Karpas-422 (cell line): ENCODE measurements around the gene CD40LG. TPM values are rescaled to one million over a fixed set of nuclear protein-coding genes. Genes with fewer than 3 reads are reported as not detected.

Source experiments
- DNase-seq: peaks from one replicate; pipeline ENCODE4 v3.0.0-alpha.2; 2015
- H2AFZ ChIP-seq: fragments of 200-600 bp; sonication (generic); 2 replicates; pipeline ENCODE4 v1.6.1; 2014; ENCODE audit warnings: antibody characterized with exemption, low read length, mixed read lengths
- H3K27ac ChIP-seq: fragments of 200-600 bp; sonication (generic); 2 replicates; pipeline ENCODE4 v1.5.1; 2014; ENCODE audit warnings: mild to moderate bottlenecking, low read length, moderate library complexity
- H3K27me3 ChIP-seq: fragments of 200-600 bp; sonication (generic); 2 replicates; pipeline ENCODE4 v1.6.1; 2014; ENCODE audit warnings: low read length, mixed read lengths
- H3K36me3 ChIP-seq: fragments of 200-600 bp; sonication (generic); 2 replicates; pipeline ENCODE4 v1.6.1; 2014; ENCODE audit warnings: low read length, mixed read lengths; ENCODE audit not compliant: insufficient read depth
- H3K4me1 ChIP-seq: fragments of 200-600 bp; sonication (generic); 2 replicates; pipeline ENCODE4 v1.6.1; 2014; ENCODE audit warnings: mild to moderate bottlenecking, low read length, mixed read lengths
- H3K4me2 ChIP-seq: fragments of 200-600 bp; sonication (generic); 2 replicates; pipeline ENCODE4 v1.6.1; 2014; ENCODE audit warnings: low read length, low read depth, mild to moderate bottlenecking; ENCODE audit not compliant: poor library complexity, severe bottlenecking
- H3K4me3 ChIP-seq: fragments of 200-600 bp; sonication (generic); 2 replicates; pipeline ENCODE4 v1.5.1; 2014; ENCODE audit warnings: mild to moderate bottlenecking, antibody characterized with exemption, low read length, mixed read lengths
- H3K79me2 ChIP-seq: fragments of 200-600 bp; sonication (generic); 2 replicates; pipeline ENCODE4 v1.6.1; 2014; ENCODE audit warnings: mild to moderate bottlenecking, low read length, mixed read lengths
- H3K9ac ChIP-seq: fragments of 200-600 bp; sonication (generic); 2 replicates; pipeline ENCODE4 v1.6.0; 2014; ENCODE audit warnings: low read length
- H3K9me2 ChIP-seq: fragments of 200-600 bp; sonication (generic), shearing (Covaris generic); replicated peaks from 2 replicates; pipeline ENCODE4 v1.6.0; 2014; ENCODE audit warnings: mild to moderate bottlenecking, low read length, moderate library complexity; ENCODE audit not compliant: insufficient read depth
- H3K9me3 ChIP-seq: fragments of 300-700, 200-600 bp; sonication (generic); 2 replicates; pipeline ENCODE4 v1.6.1; 2014; ENCODE audit warnings: low read length, mixed read lengths
- H4K20me1 ChIP-seq: fragments of 200-600 bp; sonication (generic); 2 replicates; pipeline ENCODE4 v1.6.1; 2014; ENCODE audit warnings: mild to moderate bottlenecking, antibody characterized with exemption, low read length, low read depth; ENCODE audit not compliant: insufficient read depth
- total RNA-seq: library from RNA; depleted of rRNA; stranded (reverse); fragments of >200 nt; shearing (Covaris generic); gene quantifications from 2 replicates; pipeline ENCODE4 v1.2.3, GENCODE V29; 2014; ENCODE audit warnings: low replicate concordance

CD40LG gene
- total RNA-seq, 1 experiment from 2014 or later, result not detected

DNA sequence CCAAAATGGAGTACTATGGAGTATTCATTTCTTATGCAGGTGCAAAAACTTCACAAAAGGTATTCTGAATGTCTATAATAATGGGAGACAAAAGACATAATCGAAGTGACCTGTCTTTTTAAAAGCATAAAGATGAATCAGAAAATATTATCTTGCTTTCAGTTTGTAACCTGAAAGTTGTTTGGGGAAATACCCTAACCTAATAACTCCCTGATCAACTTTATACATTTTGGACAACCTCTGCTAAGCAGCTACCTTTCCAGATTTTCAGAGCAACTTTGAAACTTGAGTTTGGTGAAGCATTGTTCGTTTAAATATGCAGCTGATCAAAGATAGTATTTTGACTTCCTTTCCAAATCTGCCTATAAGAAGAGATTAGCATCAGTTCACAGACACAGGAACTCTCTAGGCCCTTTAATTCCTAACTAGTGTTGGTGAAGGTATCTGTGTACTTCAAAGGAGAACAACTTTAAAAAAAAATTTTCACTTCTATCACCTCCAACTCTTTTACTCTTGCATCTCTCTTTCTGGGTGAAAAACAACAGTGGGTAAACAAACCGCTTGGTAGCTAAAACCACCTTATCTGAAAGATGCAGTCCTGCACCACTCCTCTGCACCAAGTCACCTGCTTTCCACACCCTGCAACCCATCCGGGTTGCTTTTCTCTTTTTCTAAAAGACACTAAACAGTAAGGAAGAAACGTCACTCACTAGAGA lies 26.5 kb downstream of the CD40LG start:
- Histone ChIP-seq H3K9me2 (no peaks in the 10 kb centered on the region), H3K4me1 (no peaks in the 10 kb centered on the region), H3K4me3 (no peak overlapping the region), H3K36me3 (no peaks in the 10 kb centered on the region), H3K27me3 (no peaks in the 10 kb centered on the region), H3K9me3 (no peaks in the 10 kb centered on the region), H2AFZ (no peak overlapping the region), H3K9ac (no peak overlapping the region), H3K79me2 (no peaks in the 10 kb centered on the region), H4K20me1 (no peaks in the 10 kb centered on the region), H3K4me2 (no peak overlapping the region), H3K27ac (no peak overlapping the region)
- no peak for DNase-seq

DNA sequence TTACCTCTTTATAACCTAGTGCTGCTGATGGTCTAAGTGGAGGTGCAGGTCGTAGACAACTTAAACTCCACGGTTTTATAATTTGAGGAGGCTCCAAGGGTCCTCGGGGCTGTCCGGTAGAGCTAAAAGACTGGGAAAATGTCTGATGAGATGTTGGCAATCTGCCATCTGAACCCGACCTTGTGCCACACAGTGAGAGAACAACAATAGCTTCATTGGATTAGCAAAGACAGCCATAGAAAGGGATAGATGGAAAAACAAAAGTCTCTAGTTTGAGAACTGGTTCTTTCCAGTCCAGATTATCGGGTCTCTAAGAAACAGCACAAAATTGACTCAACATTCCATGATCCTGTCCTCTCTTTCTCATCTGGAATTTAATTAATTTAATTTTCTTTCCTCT lies 31.6 kb downstream of the CD40LG start:
- Histone ChIP-seq H3K9me3 (no peaks in the 10 kb centered on the region), H3K9ac (no peak overlapping the region), H3K4me1 (no peaks in the 10 kb centered on the region), H4K20me1 (no peaks in the 10 kb centered on the region), H2AFZ (no peak overlapping the region), H3K9me2 (no peaks in the 10 kb centered on the region), H3K27ac (no peak overlapping the region), H3K4me3 (no peak overlapping the region), H3K4me2 (no peak overlapping the region), H3K36me3 (no peaks in the 10 kb centered on the region), H3K27me3 (no peaks in the 10 kb centered on the region), H3K79me2 (no peaks in the 10 kb centered on the region)
- no peak for DNase-seq

DNA sequence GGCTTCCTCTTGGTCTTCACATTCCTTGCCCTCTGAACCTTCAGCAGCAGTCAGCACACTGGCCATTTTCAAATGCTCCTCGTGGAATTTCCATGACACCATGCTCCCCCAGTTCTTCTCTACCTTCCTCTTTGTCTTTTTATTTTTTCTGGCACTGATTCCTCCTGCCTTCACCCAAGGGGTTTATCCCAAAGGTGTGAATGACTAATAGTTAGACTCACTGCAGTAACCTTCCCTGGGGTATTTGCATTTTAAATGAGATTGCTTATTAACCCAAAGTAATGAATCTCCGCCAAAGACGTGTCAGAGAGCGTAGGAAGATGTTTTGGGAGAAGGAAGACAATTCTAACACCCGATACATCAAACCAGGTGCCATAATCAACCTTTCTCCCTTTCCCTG lies 36.2 kb downstream of the CD40LG start:
- no peaks in the 10 kb centered on the region for H3K4me1 ChIP-seq
- H4K20me1 ChIP-seq, result no peaks in the 10 kb centered on the region
- H3K79me2 ChIP-seq, result no peaks in the 10 kb centered on the region
- no peak overlapping the region for H3K9ac ChIP-seq
- H3K9me2 ChIP-seq, result no peaks in the 10 kb centered on the region
- H3K4me2 ChIP-seq, result no peak overlapping the region
- H2AFZ ChIP-seq, result no peak overlapping the region
- no peaks in the 10 kb centered on the region for H3K36me3 ChIP-seq
- no peak for DNase-seq
- no peak overlapping the region for H3K27ac ChIP-seq
- no peaks in the 10 kb centered on the region for H3K27me3 ChIP-seq
- no peaks in the 10 kb centered on the region for H3K9me3 ChIP-seq
- no peak overlapping the region for H3K4me3 ChIP-seq

DNA sequence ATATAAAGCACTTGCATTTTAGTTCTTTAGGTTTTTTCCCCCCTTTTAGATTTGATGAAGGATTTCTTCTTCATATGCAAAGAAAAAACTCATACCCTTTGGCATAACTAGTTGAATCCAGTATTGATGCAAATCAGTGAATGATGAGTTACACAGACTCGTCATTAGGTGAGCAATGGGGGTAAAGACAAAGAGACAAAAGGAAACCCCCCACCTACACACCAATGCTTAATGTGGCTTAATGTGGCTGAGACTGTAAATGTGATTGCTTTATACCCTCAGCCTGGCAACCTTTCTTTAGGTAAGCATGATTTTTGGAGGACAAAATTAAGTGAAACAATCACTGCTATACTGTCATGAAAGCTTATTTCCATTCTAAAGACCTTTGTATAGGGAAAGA lies 39.5 kb downstream of the CD40LG start:
- Histone ChIP-seq H3K36me3 (no peaks in the 10 kb centered on the region), H3K9ac (no peak overlapping the region), H3K9me2 (no peaks in the 10 kb centered on the region), H3K4me3 (no peak overlapping the region), H2AFZ (no peak overlapping the region), H3K9me3 (no peaks in the 10 kb centered on the region), H4K20me1 (no peaks in the 10 kb centered on the region), H3K4me2 (no peak overlapping the region), H3K27me3 (no peaks in the 10 kb centered on the region), H3K27ac (no peak overlapping the region), H3K4me1 (0 out of 2 replicates have a peak, but pooled peaks cover 3% of the 10 kb centered on the region), H3K79me2 (no peaks in the 10 kb centered on the region)
- no peak for DNase-seq

DNA sequence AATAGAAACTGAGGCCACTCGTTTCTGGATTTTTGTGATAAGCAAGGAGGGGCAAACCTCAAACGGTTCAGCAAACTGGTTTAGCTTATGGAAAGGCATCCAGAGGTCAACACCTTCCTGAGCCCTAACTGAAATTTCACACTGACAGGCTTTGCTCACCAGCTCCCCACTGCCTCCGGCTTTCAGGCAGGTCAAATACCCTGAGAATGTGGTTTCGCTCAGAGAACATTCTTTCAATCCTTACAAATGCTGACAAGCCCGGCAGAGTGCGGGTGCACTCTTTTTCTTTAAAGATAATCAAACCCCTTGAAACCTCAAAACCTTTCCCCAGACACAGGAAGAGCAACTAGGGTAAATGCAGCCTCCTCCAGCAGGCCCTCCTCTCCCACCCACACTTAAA lies 41.5 kb downstream of the CD40LG start:
- Histone ChIP-seq H3K4me2 (no peak overlapping the region), H2AFZ (no peak overlapping the region), H3K4me1 (peaks cover 13% of the 10 kb centered on the region), H3K9me2 (no peaks in the 10 kb centered on the region), H3K9ac (no peak overlapping the region), H3K36me3 (no peaks in the 10 kb centered on the region), H3K79me2 (no peaks in the 10 kb centered on the region), H3K4me3 (no peak overlapping the region), H4K20me1 (no peaks in the 10 kb centered on the region), H3K9me3 (no peaks in the 10 kb centered on the region), H3K27me3 (no peaks in the 10 kb centered on the region), H3K27ac (no peak overlapping the region)
- DNase-seq, result no peak

DNA sequence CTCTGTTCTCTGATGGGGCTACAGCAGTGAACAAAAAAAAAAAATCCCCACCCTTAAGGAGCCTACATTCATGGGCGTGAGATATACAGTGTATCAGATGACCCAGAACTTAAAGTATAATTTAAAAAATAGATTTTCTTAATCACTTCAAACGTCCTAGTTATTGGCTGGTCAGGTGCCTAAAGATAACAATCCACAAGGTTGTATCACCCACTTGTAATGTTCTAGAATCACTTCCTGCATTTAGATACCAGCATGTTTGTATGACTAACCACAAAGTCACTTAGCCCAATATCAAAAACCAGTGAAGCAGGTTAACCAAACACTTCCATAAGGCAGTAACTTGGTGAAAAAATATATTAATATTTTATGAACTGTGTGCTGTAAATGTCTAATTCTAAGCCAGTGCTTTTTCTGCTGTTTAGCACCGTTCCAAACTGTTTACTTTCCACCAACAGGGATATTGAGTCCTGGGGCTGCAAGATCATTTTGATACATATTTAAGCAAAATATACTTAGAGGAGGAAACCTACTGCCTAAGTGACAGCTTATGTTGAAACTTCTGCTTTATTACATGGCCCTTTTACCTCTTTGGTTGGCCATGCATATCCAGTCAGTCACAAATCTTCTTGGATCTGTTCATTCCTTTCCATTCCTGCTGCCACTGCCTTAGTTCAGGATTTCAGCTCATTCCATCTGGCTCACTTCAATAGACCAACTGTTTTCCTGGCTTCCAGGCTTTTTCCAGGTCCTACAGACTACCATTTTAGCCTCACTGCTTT lies 43.3 kb downstream of the CD40LG start:
- no peak overlapping the region for H3K9ac ChIP-seq
- peak; percentile 43 for DNase-seq
- no peaks in the 10 kb centered on the region for H3K9me3 ChIP-seq
- no peaks in the 10 kb centered on the region for H3K27me3 ChIP-seq
- no peaks in the 10 kb centered on the region for H3K9me2 ChIP-seq
- no peaks in the 10 kb centered on the region for H4K20me1 ChIP-seq
- no peak overlapping the region for H3K4me3 ChIP-seq
- no peaks in the 10 kb centered on the region for H3K36me3 ChIP-seq
- H2AFZ ChIP-seq, result no peak overlapping the region
- no peak overlapping the region for H3K27ac ChIP-seq
- no peaks in the 10 kb centered on the region for H3K79me2 ChIP-seq
- H3K4me1 ChIP-seq, result peaks cover 25% of the 10 kb centered on the region
- no peak overlapping the region for H3K4me2 ChIP-seq

DNA sequence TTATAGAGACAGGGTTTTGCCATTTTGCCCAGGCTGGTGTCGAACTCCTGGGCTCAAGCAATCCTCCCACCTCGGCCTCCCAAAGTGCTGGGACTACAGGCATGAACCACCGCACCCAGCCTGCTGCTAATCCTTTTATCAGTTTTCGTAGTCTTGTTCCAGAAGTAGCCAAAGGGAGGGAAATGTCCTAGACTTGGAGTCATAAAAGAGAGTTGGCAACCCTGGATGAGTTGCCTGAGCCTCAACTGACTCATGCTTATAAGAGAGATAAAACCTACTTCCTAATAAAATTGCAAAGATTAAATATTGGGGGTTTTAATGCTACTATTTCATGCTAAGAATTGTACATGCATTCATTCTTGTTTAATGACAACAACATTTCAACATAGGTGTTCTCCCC lies 44.3 kb downstream of the CD40LG start:
- H3K4me1 ChIP-seq, result peaks cover 25% of the 10 kb centered on the region
- H3K9me2 ChIP-seq, result no peaks in the 10 kb centered on the region
- no peaks in the 10 kb centered on the region for H3K36me3 ChIP-seq
- no peak overlapping the region for H3K27ac ChIP-seq
- H4K20me1 ChIP-seq, result no peaks in the 10 kb centered on the region
- H3K4me3 ChIP-seq, result no peak overlapping the region
- no peak overlapping the region for H3K9ac ChIP-seq
- no peaks in the 10 kb centered on the region for H3K79me2 ChIP-seq
- no peaks in the 10 kb centered on the region for H3K9me3 ChIP-seq
- H3K4me2 ChIP-seq, result no peak overlapping the region
- no peak overlapping the region for H2AFZ ChIP-seq
- H3K27me3 ChIP-seq, result no peaks in the 10 kb centered on the region
- DNase-seq, result no peak

DNA sequence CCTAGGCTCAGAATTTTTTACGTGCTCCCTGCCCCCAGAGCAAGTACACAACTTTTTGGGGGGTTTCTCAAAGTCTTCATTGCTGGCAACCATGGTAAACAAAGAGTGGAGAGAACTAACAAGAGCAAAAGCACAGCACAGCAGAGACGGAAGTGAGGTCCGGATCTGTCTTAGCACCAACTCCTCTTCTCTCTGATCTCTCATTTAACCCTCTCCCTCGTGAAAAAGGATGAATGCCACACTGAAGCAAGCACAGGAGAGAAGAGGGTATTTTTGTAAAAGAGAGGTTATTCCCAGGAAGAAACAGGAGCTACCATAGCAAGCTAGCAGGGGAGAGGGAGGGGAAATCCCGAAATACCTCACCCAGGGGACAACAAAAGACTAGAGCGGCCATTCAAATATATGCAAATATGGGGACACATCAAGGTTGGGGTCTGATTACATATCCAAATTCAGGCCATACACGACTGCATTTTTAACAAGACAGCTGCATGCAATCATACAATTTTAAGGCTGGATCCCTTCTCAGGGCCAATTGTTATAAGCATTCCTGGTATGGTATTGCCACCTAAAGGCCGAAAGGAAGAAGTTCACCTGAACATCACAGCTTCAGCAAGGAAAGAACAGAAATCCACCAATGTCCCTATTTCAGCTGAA lies 46.6 kb downstream of the CD40LG start:
- Histone ChIP-seq H4K20me1 (no peaks in the 10 kb centered on the region), H3K9me2 (no peaks in the 10 kb centered on the region), H3K4me1 (peaks cover 25% of the 10 kb centered on the region), H3K9ac (peak overlapping the region; percentile 28; the same call in 1 of the 2 replicates), H3K9me3 (no peaks in the 10 kb centered on the region), H3K27ac (peak overlapping the region; percentile 29; the same call in 1 of the 2 replicates), H2AFZ (peak overlapping the region; percentile 11; the same call in 1 of the 2 replicates), H3K27me3 (no peaks in the 10 kb centered on the region), H3K4me2 (peak overlapping the region; percentile 63), H3K4me3 (peak overlapping the region; percentile 49; the same call in 1 of the 2 replicates), H3K36me3 (no peaks in the 10 kb centered on the region), H3K79me2 (no peaks in the 10 kb centered on the region)
- peak; percentile 86 for DNase-seq
